Adrenal gland (tissue), 12 donors: Measurements from ENCODE around the gene AKT1S1. TPM values are rescaled to one million over a fixed set of nuclear protein-coding genes. Genes with fewer than 3 reads are reported as not detected.

Source experiments
- DNase-seq, 7 donors: peaks; one replicate each; pipeline ENCODE4 v3.0.0-alpha.2; 2019 to 2020
- H3K27ac ChIP-seq, 5 donors: fragments of 200-600 bp; sonication (generic) in 4 of 5; 1 replicate in 3 of 5; 2 replicates in 2 of 5; pipeline versions ENCODE4 v1.5.1 to v1.8.0; 2016 to 2020; ENCODE audit warnings: mild to moderate bottlenecking in 1 of 5
- H3K27me3 ChIP-seq: fragments of 200-600 bp; 2 replicates; pipeline ENCODE4 v1.8.0; 2021
- H3K36me3 ChIP-seq, 2 donors: fragments of 200-600 bp; replicated peaks in 1 of 2; 1 replicate in 1 of 2; 2 replicates in 1 of 2; pipeline versions ENCODE4 v1.5.1 to v1.8.0; 2018 to 2022
- H3K4me1 ChIP-seq, 2 donors: fragments of 200-600 bp; replicated peaks in 1 of 2; 1 replicate in 1 of 2; 2 replicates in 1 of 2; pipeline versions ENCODE4 v1.5.1 to v1.8.0; 2018 to 2021
- H3K4me3 ChIP-seq, 4 donors: fragments of 200-600 bp; sonication (generic) in 3 of 4; one replicate each; pipeline ENCODE4 v1.5.1; 2016 to 2018
- H3K9me3 ChIP-seq, 3 donors: fragments of 200-600 bp; sonication (generic) in 1 of 3; replicated peaks in 1 of 3; 1 replicate in 2 of 3; 2 replicates in 1 of 3; pipeline versions ENCODE4 v1.5.1 to v1.8.0; 2016 to 2021
- CTCF ChIP-seq, 6 experiments: fragments of 450-650 bp in 4 of 6; fragments of 200-600 bp in 2 of 6; sonication (generic) in 1 of 6; IDR thresholded peaks; 1 replicate in 5 of 6; 2 replicates in 1 of 6; pipeline versions ENCODE4 v1.5.1 to v1.8.0; 2016 to 2021; ENCODE audit warnings: antibody characterized with exemption in 6 of 6, mild to moderate bottlenecking in 2 of 6, moderate library complexity in 1 of 6
- POLR2A ChIP-seq, 2 donors: fragments of 450-650 bp; IDR thresholded peaks; one replicate each; pipeline ENCODE4 v1.6.1; 2017; ENCODE audit warnings: antibody characterized with exemption in 2 of 2, mild to moderate bottlenecking in 2 of 2, moderate library complexity in 1 of 2
- WGBS, 4 donors: extraction: QIAGEN DNeasy Blood & Tissue Kit in 2 of 4; methylation state at CpG; one replicate each; pipeline versions ENCODE4 v1.1.5 to v1.1.7; 2013 to 2017; 5-methylcytosine and 5-hydroxymethylcytosine counted together
- intact Hi-C, 2 donors: fragments of 100-400 bp; cut with DNase I; formaldehyde crosslinking; loops; one replicate each; pipeline versions ENCODE4 v1.14.1 to v1.15.0; 2022 to 2023
- polyA plus RNA-seq, 3 donors: library from polyadenylated mRNA; stranded (reverse); fragments of 200-250 nt in 2 of 3; fragments of 350-450 nt in 1 of 3; fragmentation: Illumina TruSeq in 1 of 3; extraction: RNeasy Lipid Tissue Mini Kit (QIAGEN cat#74804) in 1 of 3; gene quantifications; one replicate each; pipeline ENCODE4 v1.2.3, GENCODE V29; 2013 to 2014
- total RNA-seq, 9 donors: library from RNA; depleted of rRNA in 4 of 9; stranded (reverse); fragments of >200 nt in 4 of 9; fragments of 120-200 nt in 1 of 9; fragmentation: NEBNext Ultra II Directional in 1 of 9; extraction: Animal tissue kit (Norgen Biotek cat#: 25700) in 1 of 9; gene quantifications; one replicate each; pipeline versions ENCODE4 v1.1.0 to v1.2.4, GENCODE V29; 2013 to 2023
- donor health status: healthy with polysubstance abuse.
- donor health status: Bipolar disorder and iron deficiency.
- donor health status: DM: yes; HTN: yes; CAD: no.
- donor health status: DM: no; HTN: no; CAD: no.
- donor health status: DM: no; HTN: no; CAD: no.
- donor health status: DM: yes; HTN: yes; CAD: no.

The AKT1S1 gene
- total and polyA plus RNA-seq, 12 donors, result 19.8 to 89.6 (median 59.1) TPM

- peaks cover 0 to 10% of the 10 kb centered on the region in 2 donors for H3K4me1 ChIP-seq
- H3K4me3 ChIP-seq, result no peak overlapping the region
- 95 to 99% (median 98%) methylated on average over 6 of the region's 6 CpGs for WGBS, 4 donors
- no peak overlapping the region for H3K27ac ChIP-seq
- peaks cover 0 to 11% of the 10 kb centered on the region in 2 donors for H3K36me3 ChIP-seq
- intact Hi-C loops, result no loop called here
- no peaks in the 10 kb centered on the region for H3K9me3 ChIP-seq
- DNase-seq, result no peak
- no peaks in the 10 kb centered on the region for H3K27me3 ChIP-seq
- no peak for TF ChIP-seq POLR2A (IDR thresholded peaks at IDR 0.05)
- TF ChIP-seq CTCF (IDR thresholded peaks at IDR 0.05), result no peak
Measured at GRCh38 chr19:49915271-49915670, 38.1 kb upstream of the AKT1S1 start.

- no peak for DNase-seq
- no peaks in the 10 kb centered on the region for H3K27me3 ChIP-seq
- H3K9me3 ChIP-seq, result no peaks in the 10 kb centered on the region
- WGBS, 4 donors, result 92 to 97% (median 93%) methylated on average over 10 of the region's 10 CpGs
- no peak overlapping the region for H3K27ac ChIP-seq
- peaks cover 0 to 10% of the 10 kb centered on the region in 2 donors for H3K4me1 ChIP-seq
- intact Hi-C loops, result no loop called here
- no peak overlapping the region for H3K4me3 ChIP-seq
- H3K36me3 ChIP-seq, result peaks cover 0 to 21% of the 10 kb centered on the region in 2 donors
- TF ChIP-seq CTCF (IDR thresholded peaks at IDR 0.05) (no peak), POLR2A (IDR thresholded peaks at IDR 0.05) (no peak)
Measured at GRCh38 chr19:49913720-49914119, 36.6 kb upstream of the AKT1S1 start.

- no peak for TF ChIP-seq POLR2A (IDR thresholded peaks at IDR 0.05)
- no peak for TF ChIP-seq CTCF (IDR thresholded peaks at IDR 0.05)
- DNase-seq, result no peak
- no peaks in the 10 kb centered on the region for H3K9me3 ChIP-seq
- peaks cover 0 to 23% of the 10 kb centered on the region in 2 donors for H3K36me3 ChIP-seq
- H3K4me1 ChIP-seq, result peaks cover 0 to 10% of the 10 kb centered on the region in 2 donors
- H3K4me3 ChIP-seq, result no peak overlapping the region
- intact Hi-C loops, result no loop called here
- no peaks in the 10 kb centered on the region for H3K27me3 ChIP-seq
- no peak overlapping the region for H3K27ac ChIP-seq
- WGBS, 4 donors, result 89 to 93% (median 90%) methylated on average over 19 to 21 of the region's 21 CpGs
Measured at GRCh38 chr19:49912965-49913685, 36.0 kb upstream of the AKT1S1 start.

- no peak for TF ChIP-seq POLR2A (IDR thresholded peaks at IDR 0.05)
- TF ChIP-seq CTCF (IDR thresholded peaks at IDR 0.05), result no peak
- intact Hi-C loops, result no loop called here
- Histone ChIP-seq H3K36me3 (peaks cover 0 to 32% of the 10 kb centered on the region in 2 donors), H3K4me1 (peaks cover 0 to 10% of the 10 kb centered on the region in 2 donors), H3K27me3 (no peaks in the 10 kb centered on the region), H3K9me3 (no peaks in the 10 kb centered on the region), H3K27ac (peak overlapping the region in 2 of 5 donors; percentile 29 to 34), H3K4me3 (no peak overlapping the region)
- no peak for DNase-seq
- 58 to 71% (median 66%) methylated on average over 5 to 9 of the region's 9 CpGs for WGBS, 4 donors
Measured at GRCh38 chr19:49911381-49912145, 34.4 kb upstream of the AKT1S1 start.
